IMR-90 (cell line): ENCODE measurements around the gene GJC2. TPM values are rescaled to one million over a fixed set of nuclear protein-coding genes. Genes with fewer than 3 reads are reported as not detected.

Experiments used
- ATAC-seq: fragments of 200-7000 bp; cut with Tn5 transposase; 2 replicates; pipeline ENCODE4 v1.9.1; 2020; ENCODE audit warnings: low read depth, mild to moderate bottlenecking, moderate library complexity
- BruUV-seq: library from RNA; stranded (reverse); fragments of 400-500 nt; replicated peaks from 2 replicates; lab custom pipeline; 2021; lab: Mats Ljungman, UMichigan
- CTCF ChIA-PET: fragments of 300-600 bp; formaldehyde crosslinking; extraction: SDS; loops from one replicate; lab custom pipeline; 2021; ENCODE audit warnings: antibody characterized with exemption; lab: Yijun Ruan, JAX
- POLR2A ChIA-PET: fragments of 300-600 bp; sonication (Branson Sonifier 250); formaldehyde crosslinking; loops from one replicate; lab custom pipeline; 2022; ENCODE audit warnings: antibody characterized with exemption; ENCODE audit not compliant: unreplicated experiment; lab: Charles Lee
- DNase-seq: peaks from one replicate; pipeline ENCODE4 v3.0.0; 2013
- H2AFZ ChIP-seq: replicated peaks from 2 replicates; pipeline ENCODE3; 2013; ENCODE audit warnings: low read length, mild to moderate bottlenecking; ENCODE audit not compliant: poor library complexity
- H2AK5ac ChIP-seq: 2 replicates; pipeline ENCODE4 v1.6.1; 2013; ENCODE audit warnings: low read depth, low read length, inconsistent platforms
- H2AK9ac ChIP-seq: replicated peaks from 2 replicates; pipeline ENCODE3; 2013; ENCODE audit warnings: mild to moderate bottlenecking, low read depth, low read length, moderate library complexity; ENCODE audit not compliant: poor library complexity
- H2BK120ac ChIP-seq: 2 replicates; pipeline ENCODE4 v1.6.1; 2013; ENCODE audit warnings: low read depth, low read length, inconsistent platforms
- H2BK15ac ChIP-seq: 3 replicates; pipeline ENCODE4 v1.6.1; 2013; ENCODE audit warnings: low read depth, low read length, inconsistent platforms
- H2BK20ac ChIP-seq: 2 replicates; pipeline ENCODE4 v1.6.1; 2013; ENCODE audit warnings: low read depth, mild to moderate bottlenecking, inconsistent platforms, low read length, moderate library complexity
- H2BK5ac ChIP-seq: 2 replicates; pipeline ENCODE4 v1.6.1; 2013; ENCODE audit warnings: mild to moderate bottlenecking, low read depth, low read length, inconsistent platforms; ENCODE audit not compliant: poor library complexity, severe bottlenecking
- H3K14ac ChIP-seq: replicated peaks from 2 replicates; pipeline ENCODE4 v1.6.1; 2013; ENCODE audit warnings: low read depth, low read length, inconsistent platforms
- H3K18ac ChIP-seq: 2 replicates; pipeline ENCODE4 v1.6.1; 2013; ENCODE audit warnings: low read depth, low read length, control low read depth
- H3K23ac ChIP-seq: 2 replicates; pipeline ENCODE4 v1.6.1; 2013; ENCODE audit warnings: low read depth, low read length, inconsistent platforms
- H3K27ac ChIP-seq: 2 replicates; pipeline ENCODE4 v1.5.1; 2013; ENCODE audit warnings: mild to moderate bottlenecking, control low read depth, low read length; ENCODE audit not compliant: insufficient read depth
- H3K27me3 ChIP-seq: 2 replicates; pipeline ENCODE4 v1.6.1; 2013; ENCODE audit warnings: low read length; ENCODE audit not compliant: control insufficient read depth, insufficient read depth
- H3K36me3 ChIP-seq: 2 replicates; pipeline ENCODE4 v1.6.1; 2013; ENCODE audit warnings: low read length, mixed read lengths; ENCODE audit not compliant: control insufficient read depth, insufficient read depth
- H3K4ac ChIP-seq: 2 replicates; pipeline ENCODE4 v1.6.1; 2013; ENCODE audit warnings: low read depth, low read length, inconsistent platforms
- H3K4me1 ChIP-seq: 2 replicates; pipeline ENCODE4 v1.6.1; 2013; ENCODE audit warnings: low read length, mixed read lengths; ENCODE audit not compliant: control insufficient read depth, insufficient read depth
- H3K4me2 ChIP-seq: 2 replicates; pipeline ENCODE4 v1.6.1; 2013; ENCODE audit warnings: low read depth, mild to moderate bottlenecking, control low read depth, low read length, moderate library complexity
- H3K4me3 ChIP-seq: 2 replicates; pipeline ENCODE4 v1.5.1; 2013; ENCODE audit warnings: low read depth, mild to moderate bottlenecking, control low read depth, low read length, moderate library complexity; ENCODE audit not compliant: insufficient read depth
- H3K56ac ChIP-seq: 2 replicates; pipeline ENCODE4 v1.6.1; 2013; ENCODE audit warnings: low read length, inconsistent platforms; ENCODE audit not compliant: insufficient read depth; ENCODE audit errors: extremely low read depth
- H3K79me1 ChIP-seq, 2 experiments: 2 replicates each; pipeline ENCODE4 v1.6.1; 2013; ENCODE audit warnings: low read length in 2 of 2, inconsistent platforms in 1 of 2, low read depth in 1 of 2
- H3K9ac ChIP-seq: 2 replicates; pipeline ENCODE4 v1.6.1; 2013; ENCODE audit warnings: low read depth, low read length, control low read depth
- H3K9me1 ChIP-seq: 2 replicates; pipeline ENCODE4 v1.6.1; 2013; ENCODE audit warnings: low read length, inconsistent platforms; ENCODE audit not compliant: insufficient read depth
- H3K9me3 ChIP-seq: 2 replicates; pipeline ENCODE4 v1.6.1; 2013; ENCODE audit warnings: low read length; ENCODE audit not compliant: control insufficient read depth, insufficient read depth
- H4K20me1 ChIP-seq: 2 replicates; pipeline ENCODE4 v1.6.1; 2013; ENCODE audit warnings: low read length, inconsistent platforms; ENCODE audit not compliant: insufficient read depth
- H4K5ac ChIP-seq: 2 replicates; pipeline ENCODE4 v1.6.1; 2013; ENCODE audit warnings: mild to moderate bottlenecking, low read depth, low read length, control low read depth
- H4K8ac ChIP-seq, 2 experiments: 2 replicates each; pipeline ENCODE4 v1.6.1; 2013; ENCODE audit warnings: low read depth in 2 of 2, low read length in 2 of 2, control low read depth in 1 of 2, inconsistent platforms in 1 of 2
- H4K91ac ChIP-seq: 2 replicates; pipeline ENCODE4 v1.6.1; 2013; ENCODE audit warnings: low read depth, low read length, inconsistent platforms; ENCODE audit not compliant: insufficient read depth
- CHD1 ChIP-seq: IDR thresholded peaks from 2 replicates; pipeline ENCODE4 v1.6.1; 2012; ENCODE audit warnings: low read depth, low read length, improper control_type of control experiment
- MAFK ChIP-seq: IDR thresholded peaks from 2 replicates; pipeline ENCODE4 v1.6.1; 2012; ENCODE audit warnings: low read depth, low read length, improper control_type of control experiment
- MAZ ChIP-seq: IDR thresholded peaks from 2 replicates; pipeline ENCODE4 v1.6.1; 2012; ENCODE audit warnings: low read depth, mild to moderate bottlenecking, low read length, improper control_type of control experiment, moderate library complexity, borderline replicate concordance
- MXI1 ChIP-seq: IDR thresholded peaks from 2 replicates; pipeline ENCODE4 v1.6.1; 2012; ENCODE audit warnings: low read depth, mild to moderate bottlenecking, low read length, moderate library complexity, borderline replicate concordance
- RFX5 ChIP-seq: IDR thresholded peaks from 2 replicates; pipeline ENCODE4 v1.8.0; 2012; ENCODE audit warnings: low read depth, mild to moderate bottlenecking, low read length, moderate library complexity
- SMC3 ChIP-seq: fragments of 150-350 bp; IDR thresholded peaks from 2 replicates; pipeline ENCODE4 v1.6.1; 2016; ENCODE audit warnings: low read depth, mild to moderate bottlenecking, antibody characterized with exemption, low read length, moderate library complexity
- WGBS, 2 experiments: methylation state at CpG; one replicate each; pipeline versions ENCODE4 v1.1.5 to v1.1.7; 2013; ENCODE audit warnings: missing lambda C conversion rate in 2 of 2; ENCODE audit not compliant: insufficient read length in 1 of 2; ENCODE audit errors: extremely low coverage in 2 of 2; 5-methylcytosine and 5-hydroxymethylcytosine counted together
- dilution Hi-C: fragments of 300-500 bp; cut with HindIII; formaldehyde crosslinking; loops from one replicate; pipeline ENCODE4 v1.14.3; 2018; ENCODE audit warnings: low sequenced_read_pairs; ENCODE audit not compliant: unreplicated experiment
- in situ Hi-C: fragments of 300-500 bp; cut with MboI; formaldehyde crosslinking; loops from 3 replicates; pipeline ENCODE4 v1.14.3; 2019; ENCODE audit warnings: low sequenced_read_pairs, inconsistent platforms, mixed read lengths
- intact Hi-C: fragments of 100-400 bp; cut with micrococcal nuclease; formaldehyde crosslinking; loops from 2 replicates; pipeline ENCODE4 v1.10.0; 2022
- polyA plus RNA-seq, 3 experiments: library from polyadenylated mRNA; depleted of rRNA; stranded (reverse); fragments of >200 nt; gene quantifications; 2 replicates each; pipeline ENCODE4 v1.2.3, GENCODE V29; 2012; ENCODE audit warnings: low replicate concordance in 1 of 3
- total RNA-seq: library from RNA; depleted of rRNA; stranded (reverse); fragments of >200 nt; gene quantifications from 2 replicates; pipeline ENCODE4 v1.2.3, GENCODE V29; 2012
- TF ChIP-seq, protein P1 (sequence below): fragments of 150-350 bp; IDR thresholded peaks from 2 replicates; pipeline ENCODE4 v1.6.1; 2017; ENCODE audit warnings: mild to moderate bottlenecking, antibody characterized with exemption, low read length, low read depth

Gene GJC2
- total and polyA plus RNA-seq, 2 of the 4 experiments (the other 2 are of a cell fraction), result 1.1 to 1.7 TPM

DNA sequence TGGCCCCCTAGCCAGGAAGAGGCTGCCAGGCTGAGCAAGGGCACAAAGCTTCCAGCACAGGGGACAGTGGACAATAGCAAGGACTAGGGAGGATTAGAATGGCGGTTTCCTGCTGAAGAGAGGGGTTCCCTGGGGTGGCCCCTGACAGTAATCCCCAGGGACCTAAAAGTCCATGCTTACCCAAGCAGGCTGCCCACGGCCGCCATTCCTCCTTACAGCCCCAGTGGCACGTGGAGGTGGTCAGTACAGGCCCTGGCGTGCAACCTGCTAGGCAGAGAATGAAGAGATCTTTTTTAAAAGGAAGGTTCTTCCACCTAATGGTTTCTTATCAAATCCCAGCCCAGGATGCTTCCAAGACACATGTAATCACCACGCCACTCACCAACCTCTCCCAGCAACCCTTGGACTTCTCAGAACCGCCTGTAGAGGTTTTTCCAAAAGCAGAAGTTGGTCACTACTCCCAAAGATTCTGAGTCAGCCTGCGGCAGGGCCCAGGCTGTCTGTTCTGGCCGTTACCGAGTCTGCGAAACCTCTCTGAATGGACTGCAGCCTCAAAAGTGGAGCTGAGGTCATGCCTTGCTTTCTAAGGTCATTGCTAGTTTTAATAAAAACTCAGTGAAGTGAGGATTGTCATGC is 41.6 kb upstream of the GJC2 start:
- Histone ChIP-seq H2BK120ac (no peak overlapping the region), H2BK15ac (no peak overlapping the region), H3K36me3 (peaks cover 13% of the 10 kb centered on the region), H2AFZ (no peak overlapping the region), H3K14ac (no peak overlapping the region), H4K20me1 (no peaks in the 10 kb centered on the region), H3K4me1 (peaks cover 6% of the 10 kb centered on the region), H3K18ac (no peak overlapping the region), H3K4ac (peak overlapping the region; percentile 79), H3K56ac (no peak overlapping the region), H2AK5ac (no peak overlapping the region), H3K4me2 (peak overlapping the region; percentile 85), H2BK20ac (no peak overlapping the region), H3K27ac (no peak overlapping the region), H4K5ac (no peak overlapping the region), H3K4me3 (peak overlapping the region; percentile 86; the same call in 1 of the 2 replicates), H3K9me3 (no peaks in the 10 kb centered on the region), H2BK5ac (no peak overlapping the region), H2AK9ac (peak overlapping the region; percentile 63), H3K27me3 (no peaks in the 10 kb centered on the region), H3K9ac (peak overlapping the region; percentile 93), H3K79me1 (peaks cover 14 to 47% of the 10 kb centered on the region in 2 experiments; a peak in 3 of 4 replicates), H3K9me1 (peaks cover 7% of the 10 kb centered on the region), H4K91ac (no peak overlapping the region), H3K23ac (no peak overlapping the region), H4K8ac (no peak overlapping the region; a peak in 1 of 4 replicates)
- ChIA-PET CTCF (no interaction called here), POLR2A (interaction anchor here (0.6 kb wide), 1 partner anchor 210 kb away, joined by 8 read pairs; no protein-coding TSS in a partner anchor)
- no TSS peak for BruUV-seq
- WGBS, 2 experiments, result no CpG with 5 or more reads among the region's 11 CpGs
- dilution Hi-C loops, result no loop called here
- no peak for ATAC-seq
- DNase-seq, result no peak
- in situ Hi-C loops, result no loop called here
- no peak for TF ChIP-seq MXI1
- no peak for TF ChIP-seq MAFK
- TF ChIP-seq, protein P1, sequence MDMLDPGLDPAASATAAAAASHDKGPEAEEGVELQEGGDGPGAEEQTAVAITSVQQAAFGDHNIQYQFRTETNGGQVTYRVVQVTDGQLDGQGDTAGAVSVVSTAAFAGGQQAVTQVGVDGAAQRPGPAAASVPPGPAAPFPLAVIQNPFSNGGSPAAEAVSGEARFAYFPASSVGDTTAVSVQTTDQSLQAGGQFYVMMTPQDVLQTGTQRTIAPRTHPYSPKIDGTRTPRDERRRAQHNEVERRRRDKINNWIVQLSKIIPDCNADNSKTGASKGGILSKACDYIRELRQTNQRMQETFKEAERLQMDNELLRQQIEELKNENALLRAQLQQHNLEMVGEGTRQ, result no peak
- no peak for TF ChIP-seq CHD1
- TF ChIP-seq SMC3, result no peak
- no peak for TF ChIP-seq MAZ
- TF ChIP-seq RFX5, result no peak
- intact Hi-C loops, result no loop called here
